ENCODE data around the gene NANOS1.

NANOS1 gene

GRCh38 chr10:119079599-119080520, 50.3 kb downstream of the NANOS1 start:
- Histone ChIP-seq H3K27me3 (ENCODE audit: insufficient read depth, low read length) (no peaks in the 10 kb centered on the region), H3K27ac (ENCODE audit: low read depth, low read length, poor library complexity, severe bottlenecking) (peak overlapping the region; percentile 86), H3K4me2 (ENCODE audit: low read length) (peak overlapping the region; percentile 89), H3K36me3 (ENCODE audit: insufficient read depth, low read length) (peaks cover 26% of the 10 kb centered on the region), H3K79me2 (ENCODE audit: insufficient read depth, low read length) (peaks cover 57% of the 10 kb centered on the region), H3K9me2 (ENCODE audit: low read depth, low read length) (no peaks in the 10 kb centered on the region), H3F3A (ENCODE audit: insufficient read depth, low read length) (no peaks in the 10 kb centered on the region), H2AFZ (ENCODE audit: low read length) (no peak overlapping the region), H3K9me3 (ENCODE audit: low read length) (no peaks in the 10 kb centered on the region), H3K4me1 (ENCODE audit: insufficient read depth, low read length, severe bottlenecking) (peaks cover 45% of the 10 kb centered on the region), H3K4me3 (ENCODE audit: low read depth, low read length, poor library complexity, severe bottlenecking) (peak overlapping the region; percentile 95), H4K20me1 (ENCODE audit: insufficient read depth, low read length) (no peaks in the 10 kb centered on the region), H3K9ac (ENCODE audit: low read length) (peak overlapping the region; percentile 98)
- TF ChIP-seq EZH2 (IDR thresholded peaks at IDR 0.05; ENCODE audit: borderline replicate concordance, low read length) = no peak
- TF ChIP-seq CTCF (IDR thresholded peaks at IDR 0.05; ENCODE audit: low read length) = no peak

GRCh38 chr10:119080521-119081259, 51.2 kb downstream of the NANOS1 start, which contains the start of gene EIF3A:
EIF3A (minus strand) TSS chr10:119080817; CDS start chr10:119080676, 141 bp downstream.
- H3K9me3 ChIP-seq (ENCODE audit: low read length) = no peaks in the 10 kb centered on the region
- H3K27ac ChIP-seq (ENCODE audit: low read depth, low read length, poor library complexity, severe bottlenecking) = peak within 1 kb of the TSS; percentile 86
- H3K4me2 ChIP-seq (ENCODE audit: low read length) = peak within 1 kb of the TSS; percentile 89
- H3K79me2 ChIP-seq (ENCODE audit: insufficient read depth, low read length) = peaks cover 49% of the 10 kb centered on the region
- peaks cover 54% of the 10 kb centered on the region for H3K4me1 ChIP-seq (ENCODE audit: insufficient read depth, low read length, severe bottlenecking)
- no peaks in the 10 kb centered on the region for H4K20me1 ChIP-seq (ENCODE audit: insufficient read depth, low read length)
- no peaks in the 10 kb centered on the region for H3K27me3 ChIP-seq (ENCODE audit: insufficient read depth, low read length)
- H2AFZ ChIP-seq (ENCODE audit: low read length) = peak within 1 kb of the TSS; percentile 86
- no peaks in the 10 kb centered on the region for H3K9me2 ChIP-seq (ENCODE audit: low read depth, low read length)
- H3K9ac ChIP-seq (ENCODE audit: low read length) = peak within 1 kb of the TSS; percentile 98
- no peak for TF ChIP-seq EZH2 (IDR thresholded peaks at IDR 0.05; ENCODE audit: borderline replicate concordance, low read length)
- TF ChIP-seq CTCF (IDR thresholded peaks at IDR 0.05; ENCODE audit: low read length) = no peak
- H3K4me3 ChIP-seq (ENCODE audit: low read depth, low read length, poor library complexity, severe bottlenecking) = peak within 1 kb of the TSS; percentile 95
- no peaks in the 10 kb centered on the region for H3F3A ChIP-seq (ENCODE audit: insufficient read depth, low read length)
- peaks cover 26% of the 10 kb centered on the region for H3K36me3 ChIP-seq (ENCODE audit: insufficient read depth, low read length)

Measured in OCI-LY1 (cell line).